DOHH2 (cell line): Measurements from ENCODE around the gene SOD1.

ENCODE experiments used
- CTCF ChIP-seq: fragments of 200-600 bp; sonication (generic); IDR thresholded peaks from one replicate; pipeline ENCODE4 v1.5.1; 2014; ENCODE audit warnings: antibody characterized with exemption, mild to moderate bottlenecking, low read depth, low read length; ENCODE audit not compliant: poor library complexity, severe bottlenecking
- EZH2phosphoT487 ChIP-seq: fragments of 200-600 bp; sonication (generic); IDR thresholded peaks from 2 replicates; pipeline ENCODE4 v1.6.1; 2017; ENCODE audit warnings: borderline replicate concordance, mild to moderate bottlenecking, antibody characterized with exemption, low read length, moderate library complexity, mixed read lengths

GRCh38 chr21:31671146-31671716 is 11.7 kb downstream of the SOD1 start:
- no peak for TF ChIP-seq CTCF
- TF ChIP-seq EZH2phosphoT487 = no peak
